ENCODE measurements around the gene RAB33B. TPM values are rescaled to one million over a fixed set of nuclear protein-coding genes. Genes with fewer than 3 reads are reported as not detected.

The RAB33B gene
- polyA plus RNA-seq, 1 donor (not counting 4 experiments of a cell fraction or from before 2014, with no cell fraction given): 4.4 TPM

DNA sequence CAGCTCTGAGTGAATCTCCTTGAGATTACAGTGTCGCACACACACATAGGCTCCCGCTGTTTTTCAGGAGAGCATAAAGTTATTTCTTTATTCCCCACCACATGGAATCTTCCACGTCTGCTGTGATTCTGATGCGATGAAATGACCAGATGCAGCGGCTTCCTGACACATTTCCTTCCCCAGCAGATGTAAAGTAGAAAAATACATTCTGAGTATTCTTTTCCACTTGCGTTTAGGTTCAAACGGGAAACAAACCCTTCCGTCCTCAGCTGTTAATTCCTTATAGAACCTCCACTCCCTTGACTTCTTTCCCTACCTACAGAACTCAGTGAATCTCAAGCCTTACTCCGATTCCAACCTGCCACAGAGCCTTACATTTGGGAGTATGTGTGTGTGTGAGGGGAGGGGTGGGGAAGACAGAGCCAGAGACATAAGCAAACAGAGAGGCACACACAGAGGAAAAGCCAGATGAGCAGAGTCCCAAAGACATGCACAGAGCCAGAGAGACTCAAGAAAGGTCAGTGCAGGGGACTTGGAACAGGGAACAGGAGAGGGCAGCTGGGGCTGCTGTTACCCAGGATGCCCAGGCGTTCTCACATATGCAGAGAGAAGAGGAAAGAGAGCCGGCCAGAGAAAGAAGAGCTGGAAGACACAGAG, 54.8 kb downstream of the RAB33B start:
- no peak overlapping the region for H3K27ac ChIP-seq (ENCODE audit: control insufficient read depth, insufficient read depth, low read length)
- TF ChIP-seq, protein P1, sequence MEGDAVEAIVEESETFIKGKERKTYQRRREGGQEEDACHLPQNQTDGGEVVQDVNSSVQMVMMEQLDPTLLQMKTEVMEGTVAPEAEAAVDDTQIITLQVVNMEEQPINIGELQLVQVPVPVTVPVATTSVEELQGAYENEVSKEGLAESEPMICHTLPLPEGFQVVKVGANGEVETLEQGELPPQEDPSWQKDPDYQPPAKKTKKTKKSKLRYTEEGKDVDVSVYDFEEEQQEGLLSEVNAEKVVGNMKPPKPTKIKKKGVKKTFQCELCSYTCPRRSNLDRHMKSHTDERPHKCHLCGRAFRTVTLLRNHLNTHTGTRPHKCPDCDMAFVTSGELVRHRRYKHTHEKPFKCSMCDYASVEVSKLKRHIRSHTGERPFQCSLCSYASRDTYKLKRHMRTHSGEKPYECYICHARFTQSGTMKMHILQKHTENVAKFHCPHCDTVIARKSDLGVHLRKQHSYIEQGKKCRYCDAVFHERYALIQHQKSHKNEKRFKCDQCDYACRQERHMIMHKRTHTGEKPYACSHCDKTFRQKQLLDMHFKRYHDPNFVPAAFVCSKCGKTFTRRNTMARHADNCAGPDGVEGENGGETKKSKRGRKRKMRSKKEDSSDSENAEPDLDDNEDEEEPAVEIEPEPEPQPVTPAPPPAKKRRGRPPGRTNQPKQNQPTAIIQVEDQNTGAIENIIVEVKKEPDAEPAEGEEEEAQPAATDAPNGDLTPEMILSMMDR (optimal IDR thresholded peaks at IDR 0.05 in 1 of 3, IDR thresholded peaks at IDR 0.05 in 1 of 3, conservative IDR thresholded peaks at IDR 0.05 in 1 of 3; ENCODE audit: extremely low read depth in 1 of 3, insufficient read depth in 2 of 3, low read length in 3 of 3): no peak
- no peaks in the 10 kb centered on the region for H4K20me1 ChIP-seq (ENCODE audit: control insufficient read depth, extremely low read depth, insufficient read depth, low read length)
- H2AFZ ChIP-seq (ENCODE audit: control insufficient read depth, low read length): no peak overlapping the region
- H3K27me3 ChIP-seq (ENCODE audit: control insufficient read depth, extremely low read depth, insufficient read depth, low read length): no peaks in the 10 kb centered on the region
- no peak overlapping the region for H3K4me2 ChIP-seq (ENCODE audit: control insufficient read depth, extremely low read depth, insufficient read depth, low read depth, low read length)
- no peak overlapping the region for H3K4me3 ChIP-seq (ENCODE audit: control insufficient read depth in 2 of 3, extremely low read depth in 1 of 3, insufficient read depth in 2 of 3, low read depth in 1 of 3, low read length in 3 of 3)
- H3K4me1 ChIP-seq (ENCODE audit: control insufficient read depth, extremely low read depth, insufficient read depth, low read length): no peaks in the 10 kb centered on the region
- H3K9me1 ChIP-seq (ENCODE audit: control insufficient read depth, extremely low read depth, insufficient read depth, low read length): no peaks in the 10 kb centered on the region
- H3K79me2 ChIP-seq (ENCODE audit: control insufficient read depth, insufficient read depth, low read length): no peaks in the 10 kb centered on the region
- H3K36me3 ChIP-seq (ENCODE audit: control insufficient read depth in 2 of 2, extremely low read depth in 1 of 2, insufficient read depth in 2 of 2, low read length in 2 of 2): peaks cover 12 to 13% of the 10 kb centered on the region in 2 experiments
- no peak for FAIRE-seq
- H3K9me3 ChIP-seq (ENCODE audit: control insufficient read depth, low read depth, low read length): no peaks in the 10 kb centered on the region
- DNase-seq (ENCODE audit: low read depth, low spot score): no peak
- no peak overlapping the region for H3K9ac ChIP-seq (ENCODE audit: control insufficient read depth, extremely low read depth, insufficient read depth, low read length)
- dilution Hi-C loops (cut with MboI; ENCODE audit: extremely low pct_ligation_motif_present, low sequenced_read_pairs): no loop called here

DNA sequence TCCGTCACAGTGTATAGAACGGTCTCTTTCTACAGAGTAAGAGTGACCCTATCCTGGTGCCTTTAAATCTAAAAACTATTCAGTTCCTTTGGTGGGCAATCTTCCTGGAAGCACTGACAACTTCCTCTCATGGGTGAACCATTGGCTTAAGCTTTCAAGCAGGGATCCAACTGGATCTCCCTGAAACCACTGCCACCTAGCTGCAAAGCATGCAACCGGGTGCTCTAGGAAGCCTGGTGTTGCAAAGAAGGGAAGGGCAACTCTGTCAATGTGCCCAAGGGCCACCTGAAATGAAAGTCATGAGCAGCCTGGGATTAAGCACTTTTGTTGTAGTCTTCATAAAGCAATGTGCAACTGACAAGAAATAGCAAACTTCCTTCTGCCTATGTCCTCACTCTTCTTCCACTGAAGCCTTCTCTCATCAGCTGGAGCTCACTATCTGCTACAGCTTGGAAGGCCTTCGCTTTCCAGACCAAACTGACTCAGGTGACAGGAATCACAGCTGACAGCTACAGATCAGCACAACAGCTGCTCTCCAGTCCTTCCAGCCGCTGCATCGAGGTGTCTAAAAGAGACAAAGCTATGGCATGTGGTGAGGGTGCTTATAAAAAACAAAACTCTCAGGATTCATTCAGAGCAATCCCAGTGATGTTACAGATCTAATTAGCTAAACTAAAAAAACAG, 55.9 kb downstream of the RAB33B start:
- dilution Hi-C loops (cut with MboI; ENCODE audit: extremely low pct_ligation_motif_present, low sequenced_read_pairs): no loop called here
- TF ChIP-seq EZH2 (IDR thresholded peaks at IDR 0.05; ENCODE audit: low read length): no peak
- TF ChIP-seq, protein P1 (optimal IDR thresholded peaks at IDR 0.05 in 1 of 3, IDR thresholded peaks at IDR 0.05 in 1 of 3, conservative IDR thresholded peaks at IDR 0.05 in 1 of 3; ENCODE audit: extremely low read depth in 1 of 3, insufficient read depth in 2 of 3, low read length in 3 of 3): peak; percentile 39 to 57 (median 49)
- H3K36me3 ChIP-seq (ENCODE audit: control insufficient read depth in 2 of 2, extremely low read depth in 1 of 2, insufficient read depth in 2 of 2, low read length in 2 of 2): peaks cover 15 to 18% of the 10 kb centered on the region in 2 experiments

More for the DNA sequence above, 55.9 kb downstream of the RAB33B start:
- no peaks in the 10 kb centered on the region for H3K9me1 ChIP-seq (ENCODE audit: control insufficient read depth, extremely low read depth, insufficient read depth, low read length)
- H3K4me3 ChIP-seq (ENCODE audit: control insufficient read depth in 2 of 3, extremely low read depth in 1 of 3, insufficient read depth in 2 of 3, low read depth in 1 of 3, low read length in 3 of 3): no peak overlapping the region
- no peaks in the 10 kb centered on the region for H3K4me1 ChIP-seq (ENCODE audit: control insufficient read depth, extremely low read depth, insufficient read depth, low read length)
- H3K27ac ChIP-seq (ENCODE audit: control insufficient read depth, insufficient read depth, low read length): no peak overlapping the region
- no peaks in the 10 kb centered on the region for H3K79me2 ChIP-seq (ENCODE audit: control insufficient read depth, insufficient read depth, low read length)
- no peaks in the 10 kb centered on the region for H4K20me1 ChIP-seq (ENCODE audit: control insufficient read depth, extremely low read depth, insufficient read depth, low read length)
- DNase-seq (ENCODE audit: low read depth, low spot score) (no peak), FAIRE-seq (no peak)
- no peak overlapping the region for H3K9ac ChIP-seq (ENCODE audit: control insufficient read depth, extremely low read depth, insufficient read depth, low read length)
- H3K9me3 ChIP-seq (ENCODE audit: control insufficient read depth, low read depth, low read length): no peaks in the 10 kb centered on the region
- no peak overlapping the region for H3K4me2 ChIP-seq (ENCODE audit: control insufficient read depth, extremely low read depth, insufficient read depth, low read depth, low read length)
- H3K27me3 ChIP-seq (ENCODE audit: control insufficient read depth, extremely low read depth, insufficient read depth, low read length): no peaks in the 10 kb centered on the region
- no peak overlapping the region for H2AFZ ChIP-seq (ENCODE audit: control insufficient read depth, low read length)

All from keratinocyte (primary cell).